ENCODE data around the gene NUP35. TPM values are rescaled to one million over a fixed set of nuclear protein-coding genes. Genes with fewer than 3 reads are reported as not detected.

The NUP35 gene
- 25.0 and 34.2 TPM in 2 replicates for polyA plus RNA-seq

GRCh38 chr2:183124222-183124956 is at the start of gene NUP35:
Gene NUP35 (plus strand): TSS chr2:183124443. CDS start chr2:183124458, 15 bp downstream.

GRCh38 chr2:183078464-183079138 is 45.6 kb upstream of the NUP35 start, which contains the start of gene DUSP19:
Gene DUSP19 (plus strand): TSS chr2:183078747. CDS start chr2:183078934, 187 bp downstream.

Other genes with a start within 250 kb of the NUP35 start
- gene NCKAP1, start 86.0 kb upstream of the NUP35 start, polyA plus RNA-seq = 155 and 160 TPM in 2 replicates
- 4.4 and 4.7 TPM in 2 replicates for gene DUSP19, start 45.7 kb upstream of the NUP35 start, polyA plus RNA-seq